Endothelial cell (in vitro differentiated cells): ENCODE measurements around the gene AIRE. TPM values are rescaled to one million over a fixed set of nuclear protein-coding genes. Genes with fewer than 3 reads are reported as not detected.

Experiments
- DNase-seq: peaks from one replicate; pipeline ENCODE4 v3.0.0; 2021; ENCODE audit warnings: low spot score
- H3K27ac Mint-ChIP-seq: one replicate; pipeline ENCODE4 v1.8.0; 2021; ENCODE audit warnings: mixed read lengths, inconsistent platforms; ENCODE audit not compliant: unreplicated experiment
- H3K27me3 Mint-ChIP-seq: one replicate; pipeline ENCODE4 v1.8.0; 2021; ENCODE audit warnings: mild to moderate bottlenecking, moderate library complexity, mixed read lengths, inconsistent platforms; ENCODE audit not compliant: unreplicated experiment
- H3K36me3 Mint-ChIP-seq: one replicate; pipeline ENCODE4 v1.8.0; 2021; ENCODE audit warnings: mild to moderate bottlenecking, low read depth, mixed read lengths, inconsistent platforms; ENCODE audit not compliant: unreplicated experiment
- H3K4me1 Mint-ChIP-seq: one replicate; pipeline ENCODE4 v1.8.0; 2021; ENCODE audit warnings: mild to moderate bottlenecking, mixed read lengths, inconsistent platforms; ENCODE audit not compliant: unreplicated experiment
- H3K4me3 Mint-ChIP-seq: one replicate; pipeline ENCODE4 v1.8.0; 2021; ENCODE audit warnings: mild to moderate bottlenecking, mixed read lengths, inconsistent platforms; ENCODE audit not compliant: unreplicated experiment
- H3K9me3 Mint-ChIP-seq: one replicate; pipeline ENCODE4 v1.8.0; 2021; ENCODE audit warnings: mixed read lengths, inconsistent platforms; ENCODE audit not compliant: unreplicated experiment
- total RNA-seq: library from RNA; stranded (reverse); fragmentation: NEBNext Ultra II Directional; extraction: Animal tissue kit (Norgen Biotek cat#: 25700); gene quantifications from one replicate; pipeline ENCODE4 v1.2.1, GENCODE V29; 2021; ENCODE audit not compliant: unreplicated experiment
- TF ChIP-seq, protein P1 (sequence below): fragments of 200-600 bp; sonication (generic); IDR thresholded peaks from one replicate; pipeline ENCODE4 v1.5.0; 2021; ENCODE audit warnings: antibody characterized with exemption; ENCODE audit not compliant: unreplicated experiment

Gene AIRE
- total RNA-seq, 1 donor from 2014 or later = not detected

DNA sequence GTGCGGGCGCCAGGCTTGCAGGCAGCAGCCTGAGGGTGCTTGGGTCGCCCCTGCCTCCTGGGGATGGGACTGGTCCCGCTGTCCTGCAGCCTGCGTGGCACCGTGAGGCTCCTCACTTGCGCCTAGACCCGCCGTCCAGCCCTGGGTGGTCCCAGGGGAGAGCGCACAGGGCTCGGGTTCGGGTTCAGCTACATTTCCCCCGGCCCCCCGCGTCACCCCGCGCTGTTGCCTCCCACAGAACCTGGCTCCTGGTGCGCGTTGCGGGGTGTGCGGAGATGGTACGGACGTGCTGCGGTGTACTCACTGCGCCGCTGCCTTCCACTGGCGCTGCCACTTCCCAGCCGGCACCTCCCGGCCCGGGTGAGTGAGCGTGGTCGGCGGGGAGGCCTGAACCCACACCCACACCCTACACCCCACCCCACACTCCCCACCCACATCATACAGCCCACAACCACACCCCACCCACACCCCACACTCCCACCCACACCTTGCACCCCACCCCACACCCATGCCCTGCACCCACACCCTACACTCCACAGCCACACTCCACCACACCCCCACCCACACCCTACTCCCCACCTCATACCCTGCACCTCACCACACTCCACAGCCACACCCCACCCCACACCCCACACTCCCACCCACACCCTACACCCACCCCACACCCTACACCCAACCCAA, 8.0 kb downstream of the AIRE start:
- H3K27ac Mint-ChIP-seq = no peak overlapping the region
- DNase-seq = no peak
- H3K9me3 Mint-ChIP-seq = no peaks in the 10 kb centered on the region
- no peaks in the 10 kb centered on the region for H3K36me3 Mint-ChIP-seq
- no peaks in the 10 kb centered on the region for H3K4me1 Mint-ChIP-seq
- TF ChIP-seq, protein P1, sequence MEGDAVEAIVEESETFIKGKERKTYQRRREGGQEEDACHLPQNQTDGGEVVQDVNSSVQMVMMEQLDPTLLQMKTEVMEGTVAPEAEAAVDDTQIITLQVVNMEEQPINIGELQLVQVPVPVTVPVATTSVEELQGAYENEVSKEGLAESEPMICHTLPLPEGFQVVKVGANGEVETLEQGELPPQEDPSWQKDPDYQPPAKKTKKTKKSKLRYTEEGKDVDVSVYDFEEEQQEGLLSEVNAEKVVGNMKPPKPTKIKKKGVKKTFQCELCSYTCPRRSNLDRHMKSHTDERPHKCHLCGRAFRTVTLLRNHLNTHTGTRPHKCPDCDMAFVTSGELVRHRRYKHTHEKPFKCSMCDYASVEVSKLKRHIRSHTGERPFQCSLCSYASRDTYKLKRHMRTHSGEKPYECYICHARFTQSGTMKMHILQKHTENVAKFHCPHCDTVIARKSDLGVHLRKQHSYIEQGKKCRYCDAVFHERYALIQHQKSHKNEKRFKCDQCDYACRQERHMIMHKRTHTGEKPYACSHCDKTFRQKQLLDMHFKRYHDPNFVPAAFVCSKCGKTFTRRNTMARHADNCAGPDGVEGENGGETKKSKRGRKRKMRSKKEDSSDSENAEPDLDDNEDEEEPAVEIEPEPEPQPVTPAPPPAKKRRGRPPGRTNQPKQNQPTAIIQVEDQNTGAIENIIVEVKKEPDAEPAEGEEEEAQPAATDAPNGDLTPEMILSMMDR = no peak
- no peaks in the 10 kb centered on the region for H3K27me3 Mint-ChIP-seq
- no peak overlapping the region for H3K4me3 Mint-ChIP-seq

DNA sequence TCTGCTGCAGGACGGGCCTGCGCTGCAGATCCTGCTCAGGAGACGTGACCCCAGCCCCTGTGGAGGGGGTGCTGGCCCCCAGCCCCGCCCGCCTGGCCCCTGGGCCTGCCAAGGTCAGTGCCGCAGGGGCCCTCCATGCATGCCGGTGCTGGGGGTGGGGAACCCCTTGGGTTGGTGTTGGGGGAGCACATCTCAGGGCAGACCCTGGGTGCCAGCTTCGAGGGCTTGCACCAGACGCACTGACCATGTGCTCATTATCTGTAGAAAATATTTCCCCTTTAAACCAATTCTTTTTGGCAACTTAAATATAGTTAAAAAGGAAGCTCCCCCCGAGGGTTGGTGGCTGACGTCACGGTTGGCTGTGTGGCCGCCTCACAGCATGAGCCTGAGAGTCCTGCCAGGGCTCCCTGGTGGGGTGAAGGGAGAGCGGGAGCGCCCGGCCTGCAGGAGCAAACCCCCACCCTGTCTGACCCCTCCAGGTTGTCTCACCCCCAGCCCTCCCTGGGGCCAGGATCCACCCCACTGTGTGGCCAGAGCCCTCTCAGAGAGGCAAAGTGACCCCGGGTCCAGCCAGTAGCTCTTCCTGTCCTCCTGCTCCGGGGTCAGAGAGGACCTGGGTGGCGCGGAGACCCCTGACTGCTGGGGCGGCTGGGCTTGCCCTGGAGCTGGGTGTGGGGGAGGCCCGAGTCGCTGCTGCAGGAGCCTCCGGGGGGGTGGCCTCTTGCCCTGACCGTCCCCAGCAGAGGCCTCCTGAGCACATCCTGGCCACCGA, 8.9 kb downstream of the AIRE start:
- DNase-seq = no peak
- Mint-ChIP-seq H3K27me3 (no peaks in the 10 kb centered on the region), H3K4me1 (no peaks in the 10 kb centered on the region), H3K9me3 (no peaks in the 10 kb centered on the region), H3K36me3 (no peaks in the 10 kb centered on the region), H3K27ac (no peak overlapping the region), H3K4me3 (no peak overlapping the region)
- TF ChIP-seq, protein P1 = no peak

DNA sequence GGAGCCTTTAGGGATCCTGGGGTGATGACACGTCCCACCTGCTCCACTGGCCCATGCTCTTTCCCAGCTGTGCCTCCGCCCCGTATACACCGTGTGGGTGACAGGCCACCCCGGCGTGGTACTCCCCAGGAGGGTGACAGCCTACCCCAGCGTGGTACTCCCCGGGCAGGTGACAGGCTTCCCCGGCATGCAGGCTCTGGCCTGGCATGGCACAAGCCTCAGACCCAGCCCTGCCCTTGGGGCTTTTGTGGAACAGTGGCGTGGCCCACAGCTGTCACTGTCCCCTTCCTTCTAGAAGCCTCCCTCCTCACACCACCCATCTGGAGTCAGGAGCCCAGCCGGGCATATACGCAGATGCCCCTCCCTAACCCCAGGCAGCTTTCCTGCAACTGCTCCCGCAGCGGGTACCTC, 9.5 kb downstream of the AIRE start:
- Mint-ChIP-seq H3K4me1 (no peaks in the 10 kb centered on the region), H3K9me3 (no peaks in the 10 kb centered on the region), H3K27me3 (no peaks in the 10 kb centered on the region), H3K4me3 (no peak overlapping the region), H3K36me3 (no peaks in the 10 kb centered on the region), H3K27ac (no peak overlapping the region)
- no peak for DNase-seq
- TF ChIP-seq, protein P1 = no peak

DNA sequence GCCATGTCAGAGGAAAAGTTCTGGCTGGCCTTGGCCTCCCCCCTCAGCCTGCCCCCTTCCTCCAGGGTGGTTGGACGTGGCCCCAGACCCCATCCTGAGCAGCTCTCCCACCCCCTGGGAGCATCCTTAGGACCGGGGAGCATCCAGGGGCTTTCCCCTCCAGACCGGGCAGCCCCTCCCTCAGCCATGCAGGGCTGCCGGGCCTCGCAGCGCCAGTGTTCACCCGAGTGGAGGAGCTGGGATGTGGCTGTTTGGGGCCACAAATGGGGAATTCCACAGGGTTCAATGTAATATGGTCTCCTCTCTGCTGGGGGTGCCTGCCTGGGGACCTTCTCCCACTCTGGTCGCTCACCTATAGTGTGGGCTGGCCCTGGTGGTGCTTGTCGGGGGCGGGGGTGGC, 10.0 kb downstream of the AIRE start:
- Mint-ChIP-seq H3K36me3 (no peaks in the 10 kb centered on the region), H3K27me3 (no peaks in the 10 kb centered on the region), H3K4me1 (no peaks in the 10 kb centered on the region), H3K4me3 (no peak overlapping the region), H3K9me3 (no peaks in the 10 kb centered on the region), H3K27ac (no peak overlapping the region)
- TF ChIP-seq, protein P1 = no peak
- DNase-seq = no peak

DNA sequence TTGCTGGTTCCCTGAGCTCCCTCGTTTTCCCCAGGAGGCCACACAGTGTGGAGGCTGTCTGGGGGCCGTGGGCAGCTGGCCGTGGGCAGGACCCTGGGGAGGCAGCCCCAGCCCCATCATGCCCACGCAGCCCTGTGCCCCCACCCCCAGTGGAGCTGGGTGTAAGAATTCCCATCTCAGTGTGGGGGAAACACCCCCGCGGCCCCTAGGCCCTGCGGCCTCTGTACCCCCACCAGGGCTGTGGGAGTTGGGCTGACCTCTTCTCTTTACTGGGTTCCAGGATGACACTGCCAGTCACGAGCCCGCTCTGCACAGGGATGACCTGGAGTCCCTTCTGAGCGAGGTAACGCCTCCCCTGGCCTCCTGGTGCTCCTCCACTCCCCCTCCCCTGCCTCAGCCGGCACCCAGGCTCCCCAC, 10.4 kb downstream of the AIRE start:
- TF ChIP-seq, protein P1 = no peak
- DNase-seq = no peak
- no peak overlapping the region for H3K27ac Mint-ChIP-seq
- H3K27me3 Mint-ChIP-seq = no peaks in the 10 kb centered on the region
- no peaks in the 10 kb centered on the region for H3K9me3 Mint-ChIP-seq
- no peaks in the 10 kb centered on the region for H3K36me3 Mint-ChIP-seq
- H3K4me3 Mint-ChIP-seq = no peak overlapping the region
- no peaks in the 10 kb centered on the region for H3K4me1 Mint-ChIP-seq
